Measurements from ENCODE around the gene TCOF1. TPM values are rescaled to one million over a fixed set of nuclear protein-coding genes. Genes with fewer than 3 reads are reported as not detected.
"Not testable (repeated sequence)": the region's sequence is repeated elsewhere in the genome, so short reads cannot be mapped to it uniquely, and the experiment has no call there.

The TCOF1 gene
- total RNA-seq, 1 donor from 2014 or later: 9.6 TPM

GRCh38 chr5:150402901-150403342, 45.4 kb downstream of the TCOF1 start:
- no peak for DNase-seq (ENCODE audit: low read depth in 2 of 2)

DNA sequence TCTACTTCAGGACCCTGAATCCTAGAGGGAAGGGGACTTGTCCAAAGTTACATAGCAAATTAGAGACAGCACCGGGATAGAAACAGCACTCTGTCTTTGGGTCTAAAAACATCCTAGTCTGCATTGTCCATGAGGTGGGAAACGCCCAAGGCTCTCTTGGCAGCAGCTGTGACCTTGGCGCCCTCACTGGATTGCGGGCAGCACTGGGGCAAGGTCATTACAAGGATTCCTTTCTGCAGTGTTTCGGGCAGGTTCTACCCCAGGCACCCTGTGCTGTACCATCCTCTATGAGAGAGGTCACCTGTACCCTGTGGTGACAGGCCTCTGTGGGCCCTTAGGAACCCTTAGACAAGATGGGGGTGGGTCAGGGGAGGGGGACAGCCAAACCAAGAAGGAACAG, 46.6 kb downstream of the TCOF1 start:
- no peak for DNase-seq (ENCODE audit: low read depth in 2 of 2)

DNA sequence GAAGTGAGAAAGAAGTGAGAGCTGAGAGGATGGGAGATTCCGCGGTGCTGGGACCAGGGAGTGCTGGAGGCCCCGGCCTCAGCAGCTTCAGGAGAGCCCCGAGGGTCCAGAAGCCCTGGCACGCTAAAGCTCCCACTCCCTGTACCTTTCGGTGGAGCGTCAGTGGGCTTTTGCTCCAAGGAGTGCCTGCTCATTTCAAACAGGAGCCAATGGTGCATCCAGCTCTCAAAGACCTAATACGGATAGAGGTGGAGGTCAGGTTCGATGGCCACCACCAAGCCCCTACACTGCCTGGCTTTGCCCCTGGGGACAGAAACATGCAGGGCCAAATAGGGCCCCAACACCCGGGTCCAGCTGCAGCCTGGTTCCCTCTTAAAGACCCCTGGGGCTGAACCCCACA, 47.0 kb downstream of the TCOF1 start:
- DNase-seq (ENCODE audit: low read depth in 2 of 2): no peak

GRCh38 chr5:150404941-150405816, 47.7 kb downstream of the TCOF1 start:
- no peak for DNase-seq (ENCODE audit: low read depth in 2 of 2)

- no peak for DNase-seq (ENCODE audit: low read depth in 2 of 2)
Measured at GRCh38 chr5:150406103-150406722, 48.7 kb downstream of the TCOF1 start.

DNA sequence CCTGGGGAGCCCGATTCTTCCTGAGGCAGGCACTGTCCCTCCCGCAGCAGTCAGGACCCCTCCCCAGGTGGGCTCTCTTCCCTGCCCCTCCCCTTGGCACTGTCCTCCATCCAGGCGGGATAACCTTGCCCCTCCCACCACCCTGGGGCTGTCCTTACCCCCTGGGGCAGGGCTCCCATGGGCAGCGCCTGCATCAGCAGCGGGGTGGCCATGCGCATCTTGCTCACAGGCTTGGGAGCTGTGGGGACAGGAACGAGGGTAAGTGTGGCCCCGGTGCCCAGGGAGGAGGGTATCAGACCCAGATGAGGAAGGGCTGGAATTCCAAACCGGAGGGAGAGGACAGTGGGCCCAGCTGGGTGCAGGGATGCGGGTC, 49.2 kb downstream of the TCOF1 start:
- no peak for DNase-seq (ENCODE audit: low read depth in 2 of 2)

- no peak for DNase-seq (ENCODE audit: low read depth in 2 of 2)
Measured at GRCh38 chr5:150407096-150407720, 49.7 kb downstream of the TCOF1 start.

DNA sequence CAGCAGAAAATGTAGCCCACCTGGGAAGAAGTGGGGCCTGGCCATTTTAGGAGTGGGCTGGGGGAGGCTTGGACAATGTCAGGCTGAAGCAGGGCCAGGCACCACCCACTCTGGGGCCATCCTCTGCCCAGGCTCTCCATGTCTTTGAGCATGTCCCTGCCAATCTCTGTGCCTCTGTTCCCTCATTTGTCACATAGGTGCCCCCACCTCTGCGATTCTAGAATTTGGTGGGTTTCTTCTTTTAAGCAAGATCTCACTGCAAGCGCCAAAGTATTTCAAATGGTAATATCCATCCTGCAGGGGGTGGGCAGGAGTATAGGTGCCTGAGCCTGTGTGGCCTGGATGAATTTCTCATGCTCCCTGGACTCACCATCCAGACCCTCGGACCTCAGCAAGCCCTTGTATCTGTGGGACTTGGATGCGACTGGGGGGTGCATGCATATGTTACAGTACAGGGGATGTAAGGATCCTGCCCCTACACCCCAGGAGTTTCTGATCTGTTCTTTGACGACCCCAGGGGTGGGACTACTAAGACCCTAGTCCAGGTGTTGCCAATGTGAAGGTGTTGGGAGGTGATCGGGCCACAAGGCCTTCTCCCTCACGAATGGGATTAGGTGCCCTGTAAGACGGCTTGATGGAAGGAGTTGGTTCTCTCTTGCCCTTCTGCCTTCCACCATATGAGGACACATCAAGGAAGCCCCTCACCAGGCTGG, 50.9 kb downstream of the TCOF1 start:
- DNase-seq (ENCODE audit: low read depth in 2 of 2): no peak

GRCh38 chr5:150409638-150410523, 52.4 kb downstream of the TCOF1 start:
- DNase-seq (ENCODE audit: low read depth in 2 of 2): peak; percentile 78 to 88

DNA sequence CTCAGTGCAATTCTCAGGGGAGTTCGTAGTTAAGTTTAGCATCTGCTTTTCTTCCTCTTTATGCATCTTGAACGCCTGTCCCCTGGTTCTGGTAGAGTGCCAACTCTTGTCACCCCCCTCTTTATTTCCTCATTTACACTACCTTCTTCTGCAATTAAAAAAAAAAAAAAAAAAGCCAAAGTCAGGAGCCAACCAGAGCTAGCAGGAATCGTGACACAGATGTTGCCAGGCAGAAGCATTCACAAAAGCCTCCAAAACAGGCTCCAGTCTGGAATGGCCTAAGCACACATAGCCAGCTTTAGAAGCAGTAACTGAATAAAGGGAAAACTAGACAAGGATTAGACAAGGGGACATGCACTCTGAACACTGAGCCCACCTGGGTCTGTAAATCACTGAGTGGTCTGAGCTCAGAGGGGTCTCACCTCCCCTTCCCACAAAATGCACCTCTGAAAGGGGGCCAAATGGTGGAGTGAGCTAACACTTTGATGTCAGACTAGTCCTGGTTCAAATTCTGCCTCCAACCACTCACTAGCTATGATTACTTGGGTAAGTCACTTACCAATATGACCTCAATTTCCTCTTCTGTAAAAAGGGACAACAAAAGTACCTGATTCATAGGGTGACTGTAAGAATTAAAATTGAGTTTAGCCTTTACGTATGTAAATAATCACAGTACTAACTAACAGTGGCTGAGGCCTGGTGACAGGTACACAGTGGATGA, 53.2 kb downstream of the TCOF1 start:
- DNase-seq (ENCODE audit: low read depth in 2 of 2): peak; percentile 70 to 78

DNA sequence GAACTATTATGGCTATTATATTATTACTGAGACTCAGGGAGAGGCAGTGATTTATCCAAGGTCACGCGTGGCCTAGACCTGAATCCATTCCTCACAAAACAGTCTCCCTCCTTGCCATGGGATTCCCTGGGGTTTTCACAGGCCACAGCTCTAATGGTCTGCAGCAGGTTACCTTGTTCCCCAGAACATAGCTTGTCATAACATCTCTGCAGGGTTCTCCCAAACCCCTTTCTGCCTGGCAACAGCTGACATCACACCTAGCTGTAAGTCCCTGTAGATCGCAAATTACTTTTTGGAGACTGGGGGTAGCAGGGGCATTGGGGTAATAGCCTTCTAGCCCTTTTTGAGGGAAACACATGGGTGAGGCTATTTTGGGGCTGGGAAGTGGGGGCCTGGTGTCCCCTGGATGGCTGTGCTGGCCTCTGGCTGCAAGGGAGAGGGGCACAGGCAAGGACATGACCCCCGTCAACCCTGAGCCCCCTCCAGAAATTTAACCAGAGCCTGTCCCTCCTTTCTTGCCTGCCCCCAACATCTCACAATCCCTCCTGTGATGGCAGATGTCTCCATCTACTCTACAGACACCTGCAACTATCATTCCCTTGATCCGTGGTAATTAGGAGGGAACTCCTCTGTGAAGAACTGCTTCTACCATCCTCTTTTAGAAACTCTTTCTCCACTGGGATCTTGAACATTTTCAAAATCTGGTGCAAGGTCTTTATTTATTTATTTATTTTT, 53.9 kb downstream of the TCOF1 start:
- DNase-seq (ENCODE audit: low read depth in 2 of 2): no peak

GRCh38 chr5:150412319-150413175, 55.0 kb downstream of the TCOF1 start, which contains the start of gene CD74:
TSS of gene CD74 (minus strand) at chr5:150412910. CDS start at chr5:150412749, 161 bp downstream.
- DNase-seq (ENCODE audit: low read depth in 2 of 2): peak in 1 of 2 donors; percentile 44

DNA sequence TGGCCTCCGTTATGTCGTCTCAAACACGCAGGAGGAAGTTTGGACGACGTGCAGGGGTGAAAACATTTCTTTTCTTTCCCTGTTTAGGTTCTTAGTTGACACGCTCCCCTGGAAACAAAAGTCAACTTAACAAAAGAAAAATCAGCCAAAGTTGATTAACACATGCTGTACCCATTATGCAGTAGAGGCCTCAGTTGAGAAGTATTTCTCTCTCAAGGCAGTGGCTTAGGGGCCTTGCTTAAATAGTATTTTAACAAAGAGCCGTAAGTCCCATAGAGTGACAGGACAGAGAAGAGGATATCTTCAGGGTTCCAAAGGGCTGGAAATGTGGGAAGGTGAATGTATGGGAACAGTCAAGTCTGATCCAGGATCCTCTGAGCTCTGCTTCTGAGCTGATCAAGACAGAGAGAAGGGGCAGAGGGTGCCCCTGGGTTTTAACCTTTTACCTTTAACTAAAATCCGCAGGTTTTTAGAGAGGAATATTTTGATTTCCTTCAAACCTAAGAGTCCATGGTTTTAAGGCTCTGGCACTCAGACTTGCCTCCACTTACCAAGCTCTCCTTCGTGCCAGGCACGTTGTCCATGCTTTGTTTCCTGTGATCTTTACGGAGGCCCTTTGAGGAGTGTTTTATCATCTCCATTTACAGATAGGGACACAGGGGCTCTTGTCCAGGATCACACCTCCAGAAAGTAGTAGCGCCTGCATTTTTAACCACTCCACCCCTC, 55.8 kb downstream of the TCOF1 start:
- no peak for DNase-seq (ENCODE audit: low read depth in 2 of 2)

- DNase-seq (ENCODE audit: low read depth in 2 of 2): not testable (repeated sequence)
Measured at GRCh38 chr5:150413902-150414790, 56.6 kb downstream of the TCOF1 start.

DNA sequence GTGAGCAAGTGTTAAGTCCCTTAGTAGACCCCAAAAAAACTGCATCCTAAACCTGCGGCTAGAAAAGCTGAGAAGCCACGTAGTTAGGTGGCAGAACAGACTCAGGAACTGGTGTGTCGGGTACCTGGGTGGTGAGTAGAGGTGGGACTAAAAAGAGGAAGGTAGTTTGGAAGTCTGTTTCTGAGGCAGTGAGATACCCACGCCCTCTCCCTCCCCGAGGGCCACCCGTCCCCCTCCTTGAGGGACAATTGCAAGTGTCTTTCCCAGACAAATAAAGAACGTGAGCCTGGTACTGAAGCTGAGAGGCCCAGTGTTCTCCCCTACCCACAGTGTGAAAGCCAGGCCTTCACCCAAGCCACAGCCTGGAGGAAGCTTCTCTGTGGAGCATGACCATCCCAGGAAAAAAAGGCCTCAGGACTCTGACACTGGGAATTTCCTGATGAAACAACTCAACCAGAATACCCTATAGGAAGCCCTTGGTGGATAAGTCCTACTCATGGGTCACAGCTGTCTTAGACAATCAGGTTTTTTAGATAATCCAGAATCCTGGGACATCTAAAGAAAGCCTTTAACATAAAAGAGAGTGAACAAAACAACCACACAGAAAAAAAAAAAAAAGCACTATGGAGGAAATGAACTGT, 62.3 kb downstream of the TCOF1 start:
- DNase-seq (ENCODE audit: low read depth in 2 of 2): no peak

GRCh38 chr5:150422075-150422474, 64.6 kb downstream of the TCOF1 start:
- DNase-seq (ENCODE audit: low read depth in 2 of 2): no peak
